Activated CD8-positive, alpha-beta memory T cell treated with anti-CD3 and anti-CD28 coated beads, Interleukin-2, amount 50 U/mL, for 1 hour (primary cell): Measurements from ENCODE around the gene SCAMP4.

Experiments used
- DNase-seq: peaks from one replicate; pipeline ENCODE4 v3.0.0-alpha.2; 2020; ENCODE audit errors: extremely low read depth

The SCAMP4 gene

DNA sequence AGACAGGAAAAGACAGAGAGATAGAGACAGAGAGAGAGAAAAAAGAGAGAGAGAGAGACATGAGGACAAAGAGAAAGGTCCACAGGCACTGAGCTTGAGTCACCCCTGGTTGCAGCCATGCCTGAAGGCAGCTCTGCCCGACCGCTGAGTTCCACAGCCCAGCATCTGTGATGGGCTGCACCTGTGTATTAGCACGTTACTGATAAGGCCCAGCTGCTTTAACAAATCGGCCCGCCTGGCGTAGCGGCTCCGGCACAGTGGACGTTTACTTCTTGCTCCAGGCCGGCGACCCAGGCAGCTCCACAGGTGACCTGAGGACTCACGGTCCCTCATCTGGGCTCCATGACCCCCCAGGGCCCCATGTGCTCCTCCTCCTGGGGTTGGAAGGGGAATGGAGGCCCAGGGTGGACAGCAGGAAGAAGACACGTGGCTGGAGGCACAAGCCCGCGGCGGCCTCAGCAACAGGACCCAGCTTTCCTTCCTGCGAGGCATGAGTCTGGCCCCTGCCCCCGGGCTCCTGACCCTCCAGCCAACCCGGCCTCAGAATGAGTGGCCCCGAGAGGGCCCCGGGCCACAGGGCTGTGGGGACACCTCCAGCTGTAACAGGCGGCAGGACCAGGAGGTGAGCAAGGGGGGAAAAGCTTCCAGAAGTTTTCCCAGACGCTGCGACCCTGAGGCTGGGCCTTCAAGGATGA lies 31.9 kb downstream of the SCAMP4 start:
- no peak for DNase-seq

GRCh38 chr19:1938071-1938470 lies 32.9 kb downstream of the SCAMP4 start:
- no peak for DNase-seq

DNA sequence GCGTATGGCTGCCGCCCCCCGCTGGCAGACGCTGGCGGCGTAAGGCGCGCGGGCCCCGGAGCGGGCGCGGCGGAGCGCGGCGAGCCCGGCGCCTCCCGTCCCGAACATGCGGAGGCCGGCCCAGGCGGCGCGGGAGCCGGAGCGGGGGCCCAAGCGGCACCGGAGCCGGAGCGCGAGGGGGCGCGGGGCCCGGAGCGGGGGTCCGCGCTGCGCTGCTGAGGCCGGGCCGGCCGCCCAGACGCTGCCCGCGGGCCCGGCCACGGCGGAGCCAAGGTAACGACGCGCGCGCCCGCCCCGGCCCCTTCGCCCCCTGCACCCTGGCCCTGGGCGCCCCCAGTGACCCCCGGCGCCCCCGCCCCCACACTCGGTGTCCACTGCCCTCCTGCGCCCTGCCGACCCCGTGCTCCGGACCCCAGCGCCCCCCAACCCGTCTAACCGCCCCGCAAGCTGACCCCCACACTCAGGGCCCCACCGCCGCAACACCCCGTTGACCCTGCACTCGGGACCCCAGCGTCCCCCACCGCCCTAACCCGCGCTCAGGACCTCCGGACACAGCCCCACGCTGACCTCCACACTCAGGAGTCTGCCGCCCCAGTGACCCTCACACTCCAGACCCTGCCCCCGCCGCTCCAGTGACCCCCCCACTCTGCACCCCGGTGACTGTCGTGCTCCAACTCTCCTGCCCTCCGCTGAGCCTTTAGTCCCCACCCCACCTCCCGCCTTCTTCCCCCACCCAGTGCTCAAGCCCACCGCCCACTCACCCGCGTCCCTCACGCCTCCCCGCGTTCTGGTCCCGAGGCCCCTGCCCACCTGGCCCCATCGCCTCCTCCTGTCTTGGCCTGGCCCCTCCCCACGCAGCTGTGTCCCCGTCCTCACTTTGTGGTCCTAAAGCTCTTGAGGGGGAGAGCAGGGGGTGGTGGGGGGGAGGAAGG lies 36.2 kb downstream of the SCAMP4 start, which contains the start of gene CSNK1G2:
TSS of gene CSNK1G2 (plus strand) at position 27 of the 932 bp plus-strand sequence. CDS start 28,601 bp downstream, outside the sequence.
- DNase-seq: no peak

- DNase-seq: peak; percentile 71
These were observed 37.1 kb downstream of the SCAMP4 start for GRCh38 chr19:1942078-1942933.

- no peak for DNase-seq
These were observed 37.8 kb downstream of the SCAMP4 start for GRCh38 chr19:1942934-1943555.

DNA sequence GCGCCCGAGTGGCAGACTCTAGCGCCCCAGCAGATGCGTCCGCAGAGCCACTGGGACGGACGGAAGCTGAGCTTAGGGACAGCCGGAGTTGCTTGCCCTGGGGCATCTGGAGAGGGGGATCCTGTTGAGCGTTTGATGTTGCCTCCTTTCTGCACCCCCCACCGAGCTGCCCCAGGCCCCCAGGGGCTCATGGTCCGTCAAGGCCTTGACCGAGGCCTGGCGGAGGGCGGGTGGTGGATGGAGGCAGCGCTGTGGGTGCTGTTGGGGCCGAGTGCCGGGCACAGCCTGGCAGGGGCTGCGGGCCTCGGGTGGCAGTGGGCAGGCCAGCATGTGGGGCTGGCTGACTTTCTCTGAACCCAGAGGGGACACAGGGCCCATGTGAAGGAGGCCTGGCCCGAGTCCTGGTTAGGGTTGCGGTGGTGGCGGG lies 38.5 kb downstream of the SCAMP4 start:
- no peak for DNase-seq

- no peak for DNase-seq
These were observed 39.1 kb downstream of the SCAMP4 start for GRCh38 chr19:1944088-1944915.

- no peak for DNase-seq
These were observed 39.8 kb downstream of the SCAMP4 start for GRCh38 chr19:1944916-1945561.

DNA sequence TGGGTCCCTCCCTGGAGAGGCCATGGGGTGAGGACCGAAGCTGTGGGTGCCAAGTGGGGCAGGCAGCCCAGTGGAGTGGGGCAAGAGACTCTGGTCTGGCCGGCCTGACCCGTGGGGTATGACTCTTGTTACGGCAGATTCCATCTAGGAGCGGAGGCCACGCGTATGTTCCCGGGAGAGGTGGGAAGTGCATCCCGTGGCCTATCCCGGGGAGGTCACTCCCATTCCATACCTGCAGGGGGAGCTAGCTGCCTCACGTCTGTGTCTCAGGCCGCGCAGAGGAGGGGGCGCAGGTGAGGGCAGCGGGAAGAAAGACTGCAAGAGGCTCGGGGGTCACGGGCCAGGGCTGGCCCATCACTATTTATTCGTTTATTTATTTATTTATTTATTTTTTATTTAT lies 40.7 kb downstream of the SCAMP4 start:
- no peak for DNase-seq

DNA sequence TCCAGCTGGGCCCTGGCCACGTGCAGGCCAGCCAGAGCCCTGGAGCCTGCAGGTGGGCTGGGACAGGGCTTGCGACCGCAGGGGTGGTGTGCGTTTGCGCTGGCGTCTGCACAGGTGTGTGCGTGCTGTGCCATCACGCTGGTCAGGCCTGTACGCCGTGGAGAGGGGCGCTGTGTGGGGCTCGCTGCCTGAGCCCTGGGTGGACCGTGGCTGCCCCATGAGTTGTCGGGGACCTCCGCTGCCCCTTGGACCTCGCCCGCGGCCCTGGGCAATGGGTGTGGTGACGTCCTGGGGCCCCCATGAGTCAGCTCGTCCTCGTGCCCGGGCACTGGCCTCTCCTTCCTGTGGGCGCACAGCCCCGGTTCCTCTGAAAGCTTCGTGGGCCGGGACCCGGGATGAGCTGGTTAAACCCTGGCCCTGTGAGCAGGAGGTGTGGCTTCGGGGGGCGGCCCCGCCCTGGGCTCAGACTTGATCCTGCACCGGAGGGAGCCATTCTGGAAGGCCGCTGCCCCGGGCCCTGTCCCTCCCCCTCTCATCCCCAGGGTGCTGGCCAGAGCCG lies 42.5 kb downstream of the SCAMP4 start:
- no peak for DNase-seq

- DNase-seq: no peak
These were observed 44.3 kb downstream of the SCAMP4 start for GRCh38 chr19:1949304-1950101.

DNA sequence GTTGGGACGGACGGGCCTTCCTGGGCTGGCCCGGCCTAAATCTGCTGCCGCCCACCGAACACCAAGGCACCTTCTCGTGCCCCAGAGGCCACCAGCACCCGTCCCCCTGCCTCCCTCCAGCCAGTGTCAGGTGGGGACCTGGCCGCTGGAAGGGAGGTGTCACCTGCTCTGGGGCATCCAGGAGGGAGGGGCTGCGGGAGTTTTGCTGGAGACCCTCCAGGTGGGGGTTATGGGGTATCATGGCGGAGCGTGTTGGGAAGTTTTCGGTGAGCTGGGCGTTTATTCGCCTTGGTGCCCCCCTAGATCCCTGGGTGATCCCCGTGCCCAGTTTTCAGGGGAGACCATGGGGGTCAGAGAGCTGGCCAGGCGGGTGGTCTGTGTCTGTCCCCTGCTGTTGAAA lies 45.4 kb downstream of the SCAMP4 start:
- no peak for DNase-seq

GRCh38 chr19:1952635-1953034 lies 47.4 kb downstream of the SCAMP4 start:
- DNase-seq: no peak

DNA sequence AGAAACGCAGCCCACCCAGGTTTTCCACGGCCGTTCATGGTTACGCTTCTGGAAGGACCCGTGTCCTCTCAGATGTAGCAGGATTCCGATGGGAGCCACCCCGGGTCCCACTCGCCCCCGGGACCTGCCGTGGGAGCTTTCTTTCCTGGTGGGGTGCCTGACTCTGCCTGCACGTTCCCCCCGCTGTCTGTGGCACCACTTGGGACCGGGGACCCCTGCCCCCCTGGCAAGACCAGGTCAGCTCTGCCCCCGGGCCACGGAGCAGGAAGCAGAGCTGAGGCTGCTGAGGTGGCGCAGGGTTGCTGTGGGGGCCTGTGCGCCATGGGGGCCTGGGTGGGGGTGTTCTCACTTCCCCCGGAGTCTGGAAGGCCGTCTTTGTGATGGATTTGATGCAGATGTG lies 47.8 kb downstream of the SCAMP4 start:
- no peak for DNase-seq

- no peak for DNase-seq
These were observed 48.4 kb downstream of the SCAMP4 start for GRCh38 chr19:1953441-1954094.

- DNase-seq: no peak
These were observed 49.3 kb downstream of the SCAMP4 start for GRCh38 chr19:1954532-1954933.

- no peak for DNase-seq
These were observed 50.2 kb downstream of the SCAMP4 start for GRCh38 chr19:1955171-1956121.
